Subcutaneous abdominal adipose tissue (tissue), 5 donors: ENCODE results near the gene C11orf52.

Experiments used
- H3K27ac ChIP-seq: one replicate; pipeline ENCODE4 v1.7.0; 2013; ENCODE audit warnings: low read depth, mild to moderate bottlenecking, inconsistent platforms, low read length, moderate library complexity
- H3K27me3 ChIP-seq, 5 donors: one replicate each; pipeline ENCODE4 v1.7.0; 2013; ENCODE audit warnings: low read length in 5 of 5, inconsistent platforms in 1 of 5; ENCODE audit not compliant: control insufficient read depth in 5 of 5, insufficient read depth in 4 of 5
- H3K36me3 ChIP-seq, 5 donors: one replicate each; pipeline ENCODE4 v1.7.0; 2013; ENCODE audit warnings: low read length in 5 of 5; ENCODE audit not compliant: control insufficient read depth in 5 of 5, insufficient read depth in 5 of 5
- H3K4me1 ChIP-seq, 5 donors: one replicate each; pipeline ENCODE4 v1.7.0; 2013; ENCODE audit warnings: low read length in 5 of 5, mild to moderate bottlenecking in 3 of 5, moderate library complexity in 1 of 5; ENCODE audit not compliant: control insufficient read depth in 5 of 5, insufficient read depth in 5 of 5
- H3K4me3 ChIP-seq, 5 donors: one replicate each; pipeline ENCODE4 v1.7.0; 2013; ENCODE audit warnings: low read length in 5 of 5, low read depth in 1 of 5
- H3K9ac ChIP-seq, 5 donors: one replicate each; pipeline ENCODE4 v1.7.0; 2013; ENCODE audit warnings: low read length in 5 of 5, mild to moderate bottlenecking in 4 of 5, moderate library complexity in 3 of 5
- H3K9me3 ChIP-seq, 5 donors: one replicate each; pipeline ENCODE4 v1.7.0; 2013; ENCODE audit warnings: low read length in 5 of 5; ENCODE audit not compliant: control insufficient read depth in 5 of 5
- donor health status: healthy.
- donor health status: healthy.
- donor health status: healthy.
- donor health status: healthy.
- donor health status: healthy.

Gene C11orf52

DNA sequence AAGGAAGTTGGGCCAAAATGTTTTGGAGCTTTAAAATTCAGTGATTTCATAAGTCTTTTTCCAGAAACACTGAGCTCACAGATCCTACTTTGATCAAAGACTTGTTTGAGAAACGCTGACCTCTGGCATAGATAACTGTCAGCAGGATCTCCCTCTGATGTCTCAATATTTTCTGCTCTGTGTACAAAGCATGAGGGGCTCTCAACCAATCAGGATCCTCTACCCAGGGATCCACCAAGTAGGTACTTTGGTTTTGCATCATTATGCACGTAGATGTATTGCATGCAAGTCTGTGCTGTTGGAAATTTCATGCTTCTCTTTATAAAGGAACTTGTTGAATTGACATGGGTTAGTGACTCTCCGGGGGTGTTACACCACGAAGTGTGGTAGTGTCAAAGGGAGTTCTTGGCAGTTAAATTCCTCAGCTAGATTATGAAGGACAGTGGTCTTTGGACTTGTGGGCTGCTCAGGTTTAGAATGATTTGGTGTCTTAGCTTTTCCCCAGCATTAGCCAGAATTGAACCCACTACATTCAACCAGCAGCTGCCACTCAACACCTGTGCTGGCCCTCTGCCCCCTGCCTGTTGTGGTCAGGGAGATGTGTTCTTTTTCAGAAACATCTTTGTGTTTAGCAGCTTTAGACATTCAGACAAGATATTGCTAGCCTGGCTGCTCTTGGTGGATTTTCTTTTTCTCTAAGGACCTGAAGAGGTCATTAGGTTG, 16.8 kb downstream of the C11orf52 start:
- Histone ChIP-seq H3K36me3 (no peaks in the 10 kb centered on the region), H3K27ac (peak overlapping the region; percentile 92), H3K9ac (peak overlapping the region in 4 of 5 donors; percentile 10 to 57 (median 53)), H3K27me3 (peaks cover 0 to 3% (median 0%) of the 10 kb centered on the region in 5 donors), H3K9me3 (no peaks in the 10 kb centered on the region), H3K4me1 (peaks cover 7 to 57% (median 53%) of the 10 kb centered on the region in 5 donors), H3K4me3 (peak overlapping the region in 1 of 5 donors; percentile 10)

DNA sequence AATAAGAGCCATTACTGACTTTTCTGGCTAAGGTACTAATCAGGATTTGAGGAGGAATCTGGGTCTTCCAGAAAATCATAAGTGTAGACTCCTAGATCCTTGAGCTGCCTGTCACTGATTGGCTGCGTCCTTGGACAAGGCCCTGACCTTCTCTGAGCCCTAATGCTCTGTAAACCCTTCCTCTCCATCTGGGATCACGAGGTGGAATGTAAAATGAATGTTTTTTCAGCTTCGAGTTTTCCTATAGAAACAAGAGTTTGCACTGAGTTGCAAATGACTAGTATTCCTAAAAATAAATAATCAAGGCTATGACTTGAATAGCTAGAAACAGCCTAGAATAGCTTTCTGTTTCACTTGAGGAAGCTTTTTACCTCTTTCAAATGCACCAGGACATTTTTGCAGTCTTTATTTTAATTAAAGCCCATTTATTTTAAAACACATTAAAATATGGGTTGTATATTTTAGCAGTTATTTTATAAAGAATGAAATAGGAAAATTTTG, 17.4 kb downstream of the C11orf52 start:
- Histone ChIP-seq H3K4me1 (peaks cover 7 to 57% (median 53%) of the 10 kb centered on the region in 5 donors), H3K9ac (peak overlapping the region; percentile 39 to 62 (median 57)), H3K27me3 (peaks cover 0 to 3% (median 0%) of the 10 kb centered on the region in 5 donors), H3K36me3 (no peaks in the 10 kb centered on the region), H3K4me3 (peak overlapping the region; percentile 7 to 86 (median 78)), H3K9me3 (no peaks in the 10 kb centered on the region), H3K27ac (peak overlapping the region; percentile 92)

DNA sequence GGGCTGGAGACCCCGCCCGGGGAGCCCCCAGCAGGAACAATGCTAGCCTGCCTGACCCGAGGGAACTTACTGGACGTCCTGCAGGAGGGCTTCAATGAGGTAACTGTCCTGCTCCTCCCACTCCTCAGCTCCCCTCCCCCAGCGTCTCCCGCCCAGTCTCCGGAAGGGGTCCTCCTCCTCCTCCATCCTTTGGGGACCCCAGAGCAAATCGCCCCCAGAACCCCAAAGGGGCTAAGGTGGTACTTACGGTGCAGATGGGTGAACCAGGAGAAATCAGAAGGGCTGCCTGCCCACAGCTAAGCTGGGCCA, 18.7 kb downstream of the C11orf52 start:
- Histone ChIP-seq H3K36me3 (no peaks in the 10 kb centered on the region), H3K27me3 (peaks cover 0 to 3% (median 0%) of the 10 kb centered on the region in 5 donors), H3K4me3 (peak overlapping the region; percentile 60 to 86 (median 78)), H3K4me1 (peaks cover 7 to 60% (median 53%) of the 10 kb centered on the region in 5 donors), H3K27ac (peak overlapping the region; percentile 92), H3K9me3 (no peaks in the 10 kb centered on the region), H3K9ac (peak overlapping the region in 4 of 5 donors; percentile 41 to 76 (median 58))

DNA sequence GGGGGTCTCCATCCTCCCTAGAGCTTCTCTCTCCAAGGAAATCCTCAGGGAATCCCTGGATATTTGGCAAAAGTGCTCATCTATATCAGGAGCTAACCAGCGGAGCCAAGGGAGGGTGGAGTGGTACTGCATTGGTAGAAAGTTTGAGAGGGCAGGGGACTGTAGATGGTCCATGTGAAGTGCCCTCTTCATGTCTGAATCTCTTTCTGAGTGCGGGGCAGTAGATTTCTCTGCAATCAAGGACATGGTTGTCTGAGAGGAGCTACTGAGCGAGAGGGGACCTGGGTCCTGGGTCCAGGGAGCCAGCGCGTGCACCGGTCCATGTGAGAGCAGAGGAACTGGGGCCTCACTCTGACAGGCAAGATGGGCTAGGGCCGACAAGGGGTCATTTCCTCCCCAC, 19.1 kb downstream of the C11orf52 start:
- no peaks in the 10 kb centered on the region for H3K36me3 ChIP-seq
- H3K4me3 ChIP-seq = peak overlapping the region; percentile 60 to 86 (median 78)
- peak overlapping the region in 4 of 5 donors; percentile 41 to 76 (median 52) for H3K9ac ChIP-seq
- H3K4me1 ChIP-seq = peaks cover 7 to 60% (median 53%) of the 10 kb centered on the region in 5 donors
- H3K27me3 ChIP-seq = peaks cover 0 to 3% (median 0%) of the 10 kb centered on the region in 5 donors
- peak overlapping the region; percentile 92 for H3K27ac ChIP-seq
- H3K9me3 ChIP-seq = no peaks in the 10 kb centered on the region

DNA sequence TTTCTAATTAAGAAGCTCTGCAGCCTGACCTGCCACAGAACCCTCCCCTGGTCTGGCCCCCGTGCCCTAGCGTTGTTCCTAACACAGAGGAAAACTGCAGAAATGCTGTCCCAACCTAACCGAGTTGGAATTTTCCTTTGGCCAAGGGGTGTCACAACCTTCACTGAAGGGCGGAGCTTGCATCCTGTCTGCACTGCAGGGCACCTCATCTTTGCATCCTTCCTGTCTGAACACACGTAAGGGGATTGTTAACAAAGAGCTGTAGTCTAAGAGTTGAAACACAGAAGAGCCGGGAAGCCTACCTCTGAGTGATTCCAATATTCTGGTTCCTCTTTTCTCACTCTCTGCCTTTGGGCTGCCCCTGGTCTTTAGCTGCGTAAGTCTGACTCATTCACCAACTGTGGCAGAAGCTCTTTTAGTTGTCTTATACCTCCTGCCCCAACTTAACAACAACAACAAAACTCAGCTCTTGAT, 20.0 kb downstream of the C11orf52 start:
- Histone ChIP-seq H3K27ac (peak overlapping the region; percentile 92), H3K4me1 (peaks cover 7 to 56% (median 54%) of the 10 kb centered on the region in 5 donors), H3K36me3 (no peaks in the 10 kb centered on the region), H3K9ac (peak overlapping the region in 1 of 5 donors; percentile 16), H3K4me3 (peak overlapping the region in 4 of 5 donors; percentile 7 to 30 (median 14)), H3K27me3 (peaks cover 0 to 3% (median 0%) of the 10 kb centered on the region in 5 donors), H3K9me3 (no peaks in the 10 kb centered on the region)

DNA sequence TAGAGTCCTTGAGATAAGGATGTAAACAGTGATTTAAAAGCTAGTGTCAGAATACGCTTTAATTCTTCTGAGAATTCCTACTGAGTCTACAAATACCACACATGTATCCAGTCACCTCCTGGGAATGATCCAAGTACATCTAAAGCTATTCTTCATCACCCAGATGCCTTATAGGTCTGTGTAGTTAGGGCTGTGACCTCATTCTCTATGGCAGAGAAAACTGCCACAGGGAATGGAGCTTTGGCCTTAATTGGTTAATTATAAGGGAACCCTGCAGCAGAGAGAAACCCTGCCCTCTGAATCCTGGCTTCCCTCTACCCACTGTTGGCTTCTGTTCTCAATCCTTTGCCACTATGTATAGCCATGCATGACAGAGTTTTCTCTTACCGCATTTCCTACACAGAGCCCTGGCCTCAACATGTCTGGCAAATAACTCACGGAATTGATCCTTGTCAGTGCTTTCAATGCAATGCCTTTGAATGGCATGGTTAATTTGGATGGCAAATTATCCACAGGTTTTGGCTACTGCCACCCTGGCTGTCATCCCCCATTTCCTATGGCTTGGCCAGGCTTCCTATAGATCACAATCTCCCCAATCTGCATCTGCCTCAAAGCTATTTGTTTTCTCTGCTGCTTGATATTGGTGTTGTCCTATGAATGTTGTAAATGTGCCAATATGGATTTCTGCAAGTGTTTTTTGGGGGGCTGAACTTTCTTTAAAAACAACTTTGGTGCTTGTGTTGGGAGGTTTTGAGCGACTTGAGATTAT, 21.3 kb downstream of the C11orf52 start:
- no peak overlapping the region for H3K4me3 ChIP-seq
- H3K9ac ChIP-seq = no peak overlapping the region
- peaks cover 0 to 3% (median 0%) of the 10 kb centered on the region in 5 donors for H3K27me3 ChIP-seq
- H3K4me1 ChIP-seq = peaks cover 7 to 46% (median 42%) of the 10 kb centered on the region in 5 donors
- H3K9me3 ChIP-seq = no peaks in the 10 kb centered on the region
- H3K36me3 ChIP-seq = no peaks in the 10 kb centered on the region
- H3K27ac ChIP-seq = peak overlapping the region; percentile 92

DNA sequence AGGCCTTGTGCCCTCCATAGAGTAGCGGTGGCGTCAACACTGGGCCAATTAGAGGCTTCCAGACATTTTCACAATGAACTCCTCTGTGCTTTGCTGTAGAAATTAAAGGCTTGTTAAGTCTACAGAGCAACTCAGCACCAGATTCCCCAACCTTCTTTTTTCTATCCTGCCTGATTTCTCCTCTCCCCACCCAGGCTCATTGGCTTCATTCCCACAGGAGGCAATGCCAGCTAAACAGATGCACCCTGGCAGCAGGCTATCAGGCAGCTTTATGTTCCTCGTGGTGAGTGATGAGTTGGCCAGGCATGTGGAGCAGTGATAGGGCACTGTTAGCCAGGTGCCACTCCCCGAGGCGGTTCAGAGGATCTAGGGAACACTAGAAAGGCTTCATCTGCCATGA, 23.2 kb downstream of the C11orf52 start:
- no peak overlapping the region for H3K9ac ChIP-seq
- no peaks in the 10 kb centered on the region for H3K27me3 ChIP-seq
- peaks cover 2 to 31% (median 24%) of the 10 kb centered on the region in 5 donors for H3K4me1 ChIP-seq
- H3K27ac ChIP-seq = peak overlapping the region; percentile 6
- H3K4me3 ChIP-seq = no peak overlapping the region
- H3K9me3 ChIP-seq = no peaks in the 10 kb centered on the region
- H3K36me3 ChIP-seq = no peaks in the 10 kb centered on the region

DNA sequence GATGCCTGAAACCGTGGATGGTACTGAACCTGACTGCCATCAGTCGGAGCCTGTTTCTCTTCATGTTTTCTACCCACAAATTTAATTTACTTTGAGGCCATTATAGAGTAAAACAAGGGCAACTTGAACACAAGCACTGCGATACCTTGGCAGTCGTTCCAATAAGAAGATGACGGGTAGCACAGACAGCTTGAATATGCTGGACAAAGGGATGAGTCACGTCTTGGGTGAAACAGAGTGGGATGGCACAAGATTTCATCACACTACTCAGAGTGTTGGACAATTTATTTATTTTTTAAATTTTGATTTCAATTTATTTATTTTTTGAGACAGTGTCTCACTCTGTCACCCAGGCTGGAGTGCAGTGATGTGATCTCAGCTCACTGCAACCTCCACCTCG, 24.1 kb downstream of the C11orf52 start:
- Histone ChIP-seq H3K4me1 (peaks cover 2 to 24% (median 17%) of the 10 kb centered on the region in 5 donors), H3K36me3 (no peaks in the 10 kb centered on the region), H3K9ac (no peak overlapping the region), H3K27ac (no peak overlapping the region), H3K4me3 (no peak overlapping the region), H3K27me3 (no peaks in the 10 kb centered on the region), H3K9me3 (no peaks in the 10 kb centered on the region)

DNA sequence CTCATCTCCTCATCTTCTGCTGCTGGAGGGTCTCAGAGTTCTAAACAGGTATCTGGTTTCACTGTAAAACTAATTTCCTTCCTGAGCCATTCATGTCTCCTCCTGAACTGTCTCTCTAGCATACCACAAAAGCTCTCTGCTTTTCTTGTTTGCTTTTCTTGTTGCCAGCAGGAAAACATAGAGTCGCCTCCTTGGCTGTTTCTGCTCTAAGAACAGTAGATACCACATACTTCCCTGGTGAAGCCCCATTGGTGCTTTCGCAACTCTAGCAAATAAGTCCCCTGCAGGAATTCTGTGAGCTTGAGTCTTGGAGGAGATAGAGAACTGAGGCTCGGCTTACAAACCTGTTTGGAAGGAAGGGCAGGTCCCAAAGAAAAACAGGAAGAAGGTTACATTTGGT, 25.4 kb downstream of the C11orf52 start:
- no peaks in the 10 kb centered on the region for H3K9me3 ChIP-seq
- peak overlapping the region; percentile 9 for H3K27ac ChIP-seq
- no peak overlapping the region for H3K4me3 ChIP-seq
- no peak overlapping the region for H3K9ac ChIP-seq
- H3K27me3 ChIP-seq = no peaks in the 10 kb centered on the region
- peaks cover 2 to 11% (median 4%) of the 10 kb centered on the region in 5 donors for H3K4me1 ChIP-seq
- H3K36me3 ChIP-seq = no peaks in the 10 kb centered on the region

DNA sequence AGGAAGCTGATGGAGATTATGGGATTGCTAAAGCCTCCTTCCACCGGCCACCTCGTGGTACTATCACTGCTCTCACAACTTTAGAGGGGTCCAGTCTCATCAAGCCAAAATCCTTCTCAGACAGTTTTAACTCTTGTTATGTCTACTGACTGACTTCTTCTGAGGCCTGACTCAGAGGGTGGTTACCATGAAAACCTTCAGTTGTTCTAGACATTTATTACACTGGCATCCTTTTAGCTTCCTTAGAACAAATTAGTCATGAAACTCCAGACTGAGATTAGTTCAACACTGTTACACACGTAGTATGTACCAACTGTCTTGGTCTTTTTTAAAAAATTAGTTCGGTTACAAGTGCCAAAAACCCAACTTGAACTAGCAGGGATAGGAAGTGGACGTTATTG, 25.9 kb downstream of the C11orf52 start:
- Histone ChIP-seq H3K27me3 (no peaks in the 10 kb centered on the region), H3K27ac (no peak overlapping the region), H3K36me3 (no peaks in the 10 kb centered on the region), H3K4me1 (peaks cover 3 to 14% (median 6%) of the 10 kb centered on the region in 5 donors), H3K4me3 (no peak overlapping the region), H3K9ac (no peak overlapping the region), H3K9me3 (no peaks in the 10 kb centered on the region)
